GM19035 (cell line): ENCODE data around the gene HCN3.
"Not testable (repeated sequence)": the region's sequence is repeated elsewhere in the genome, so short reads cannot be mapped to it uniquely, and the experiment has no call there.

Source experiments
- ATAC-seq: cut with Tn5 transposase; IDR thresholded peaks from one replicate; pipeline ENCODE4 v1.9.1; 2021; ENCODE audit not compliant: unreplicated experiment

Gene HCN3

GRCh38 chr1:155277070-155277901 lies at the start of gene HCN3:
HCN3 (plus strand) TSS chr1:155277463; CDS start chr1:155277591, 128 bp downstream.
- ATAC-seq: peak; percentile 55

- ATAC-seq: no peak
Observed at GRCh38 chr1:155228096-155228427, 49.2 kb upstream of the HCN3 start.

DNA sequence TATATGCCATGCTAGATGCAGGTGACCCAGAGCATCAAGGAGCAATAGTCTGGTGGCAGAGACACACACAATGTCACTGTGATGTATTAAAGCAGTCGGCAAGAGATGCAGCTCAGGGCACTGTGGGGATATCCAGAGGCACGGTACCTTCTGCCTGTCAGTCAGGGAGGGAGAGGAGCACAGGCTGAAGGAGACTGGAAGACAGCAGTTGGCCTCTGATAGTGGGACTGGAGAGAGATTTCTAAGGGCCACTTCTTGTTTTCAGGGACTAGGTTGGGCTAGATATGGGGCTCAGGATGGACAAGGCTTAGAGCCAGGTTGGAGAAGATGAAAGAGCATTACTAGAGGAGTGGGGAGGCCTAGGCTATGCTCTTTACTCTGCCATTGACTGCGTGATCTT lies 46.0 kb upstream of the HCN3 start:
- not testable (repeated sequence) for ATAC-seq

DNA sequence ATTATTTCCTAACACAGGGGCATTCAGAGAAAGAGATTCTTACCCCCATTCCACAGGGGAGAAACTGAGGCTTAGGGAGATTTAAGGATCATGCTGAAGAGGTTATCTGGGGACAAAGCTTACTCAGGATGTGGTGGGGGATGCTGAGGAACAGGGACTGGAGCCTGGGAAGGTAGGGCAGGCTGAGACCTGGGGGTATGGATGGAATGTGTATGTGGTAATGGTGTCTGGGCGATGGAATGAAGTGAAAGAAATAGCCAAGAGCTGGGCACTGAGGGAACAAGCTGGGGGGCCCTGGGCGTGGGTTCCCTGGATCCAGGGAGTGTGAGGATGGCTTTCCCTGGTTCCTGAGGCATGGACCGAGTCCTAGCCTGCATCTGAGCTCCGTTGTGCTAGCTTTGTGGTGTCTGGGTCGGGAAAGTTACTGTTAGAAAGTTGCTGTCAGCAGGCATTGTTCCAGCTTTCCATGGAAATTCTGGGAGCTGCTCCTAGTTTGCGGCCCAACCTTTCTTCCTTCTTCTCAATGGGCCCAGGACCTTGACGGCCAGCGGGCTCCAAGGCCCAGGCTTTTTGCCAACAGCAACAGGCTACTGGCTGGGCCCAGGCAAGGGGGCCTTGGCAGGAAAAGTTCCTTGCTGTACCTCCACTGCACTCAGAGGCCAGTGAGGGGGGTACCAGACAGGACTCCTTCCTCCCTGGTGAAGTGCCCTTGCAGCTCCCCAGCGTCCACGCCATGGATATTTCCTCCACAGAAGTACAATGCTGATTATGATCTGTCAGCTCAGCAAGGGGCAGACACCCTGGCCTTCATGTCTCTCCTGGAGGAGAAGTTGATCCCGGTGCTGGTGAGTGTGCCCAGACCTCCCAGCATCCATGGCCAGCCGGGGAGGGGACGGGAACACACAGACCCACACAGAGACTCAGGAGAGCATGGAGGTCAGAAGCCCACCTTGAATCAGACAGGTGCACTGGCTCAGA lies 45.0 kb upstream of the HCN3 start:
- ATAC-seq: not testable (repeated sequence)

- not testable (repeated sequence) for ATAC-seq
Observed at GRCh38 chr1:155233502-155233901, 43.8 kb upstream of the HCN3 start.

DNA sequence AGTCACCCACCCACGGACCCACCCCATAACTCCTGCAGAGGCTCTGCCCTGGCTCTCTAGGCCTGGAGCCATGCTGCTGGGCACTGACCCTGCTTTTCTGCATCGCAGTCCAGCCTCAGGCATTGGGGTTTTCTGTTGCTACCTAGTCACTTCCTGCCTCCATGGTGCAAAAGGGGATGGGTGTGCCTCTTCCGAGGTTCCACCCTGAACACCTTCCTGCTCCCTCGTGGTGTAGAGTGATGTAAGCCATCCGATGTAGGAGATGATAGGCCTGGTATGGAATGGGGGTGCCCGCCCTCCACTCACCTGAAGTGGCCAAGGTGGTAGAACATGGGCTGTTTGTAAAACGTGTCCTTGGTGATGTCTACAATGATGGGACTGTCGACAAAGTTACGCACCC lies 41.9 kb upstream of the HCN3 start:
- ATAC-seq: not testable (repeated sequence)

DNA sequence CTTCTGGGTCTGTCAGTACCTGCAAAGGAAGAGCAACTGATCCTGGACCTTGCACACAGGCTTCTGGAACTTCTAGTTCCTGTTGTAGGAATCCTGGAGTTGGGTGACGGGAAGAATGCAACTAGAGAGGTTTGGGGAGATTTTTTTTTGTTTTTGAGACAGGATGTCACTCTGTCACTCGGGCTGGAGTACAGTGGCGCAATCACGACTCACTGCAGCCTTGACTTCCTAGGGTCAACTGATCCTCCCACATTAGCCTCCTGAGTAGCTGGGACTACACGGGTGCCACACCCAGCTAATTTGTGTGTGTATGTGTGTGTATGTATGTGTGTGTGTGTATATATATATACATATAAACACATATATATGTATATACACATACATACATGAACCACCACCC lies 40.8 kb upstream of the HCN3 start:
- ATAC-seq: no peak

DNA sequence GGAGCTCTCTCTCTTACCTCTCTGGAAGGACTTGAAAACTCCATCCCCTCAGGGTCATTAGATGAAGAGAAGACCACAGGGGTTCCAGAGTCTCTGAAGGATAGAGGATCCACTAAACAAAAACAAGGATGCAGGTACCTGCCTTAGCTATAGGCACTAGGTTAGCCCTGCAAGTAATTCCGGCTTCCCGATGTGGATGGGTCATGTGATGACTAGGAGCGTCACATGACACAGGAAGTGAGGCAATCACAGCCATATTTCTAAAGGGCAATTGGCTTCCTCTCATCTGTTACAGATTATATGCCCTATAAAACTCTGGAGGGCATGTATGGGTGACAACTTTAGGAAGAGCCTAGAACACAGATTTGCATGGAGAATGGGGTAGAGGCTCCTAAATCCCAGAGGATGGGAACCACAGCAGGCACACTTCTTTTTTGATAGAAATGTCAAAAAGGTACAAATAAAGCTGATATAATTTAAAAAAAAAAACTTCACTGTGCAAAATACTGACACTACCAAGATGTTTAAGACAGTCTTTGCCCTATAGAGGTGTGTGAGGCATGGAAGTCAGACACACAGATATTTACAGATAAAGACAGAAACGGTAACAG lies 36.1 kb upstream of the HCN3 start:
- ATAC-seq: no peak

DNA sequence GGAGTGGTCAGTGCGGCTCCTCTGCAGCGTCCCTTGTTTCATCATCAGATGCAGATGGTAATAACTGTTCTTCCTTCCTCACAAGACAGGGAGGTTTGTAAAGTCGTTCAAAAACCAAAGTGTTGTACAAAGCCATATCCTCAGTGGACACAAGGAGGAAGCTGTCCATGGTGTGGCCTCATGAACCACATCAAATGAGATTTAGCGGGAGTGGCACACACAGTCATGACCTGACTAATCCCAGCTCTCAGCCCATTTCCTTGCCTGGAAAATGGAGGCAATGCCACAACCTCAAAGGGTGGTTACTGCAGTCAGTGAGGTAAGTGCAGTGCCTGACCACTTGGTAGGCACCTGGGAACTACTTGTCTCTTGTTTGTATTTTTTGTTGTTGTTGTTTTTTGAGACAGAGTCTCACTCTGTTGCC lies 35.4 kb upstream of the HCN3 start:
- ATAC-seq: no peak

- ATAC-seq: no peak
Observed at GRCh38 chr1:155242805-155243358, 34.4 kb upstream of the HCN3 start.

- ATAC-seq: peak; percentile 91
Observed at GRCh38 chr1:155244368-155245162, 32.7 kb upstream of the HCN3 start.

DNA sequence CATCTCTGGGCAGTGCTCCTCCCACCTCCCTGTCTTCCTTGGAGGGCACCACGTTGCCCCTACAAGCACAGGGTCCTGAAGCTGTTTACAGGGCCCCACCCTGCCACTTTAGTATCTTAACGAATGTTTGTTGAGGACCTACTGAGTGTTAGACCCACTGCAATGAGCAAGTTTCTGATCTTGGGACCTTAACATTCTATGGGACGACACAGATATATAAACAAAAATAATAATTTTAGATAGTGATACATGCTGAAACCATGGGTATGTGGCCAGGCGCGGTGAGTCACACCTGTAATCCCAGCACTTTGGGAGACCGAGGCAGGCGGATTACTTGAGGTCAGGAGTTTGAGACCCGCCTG lies 32.1 kb upstream of the HCN3 start:
- no peak for ATAC-seq

DNA sequence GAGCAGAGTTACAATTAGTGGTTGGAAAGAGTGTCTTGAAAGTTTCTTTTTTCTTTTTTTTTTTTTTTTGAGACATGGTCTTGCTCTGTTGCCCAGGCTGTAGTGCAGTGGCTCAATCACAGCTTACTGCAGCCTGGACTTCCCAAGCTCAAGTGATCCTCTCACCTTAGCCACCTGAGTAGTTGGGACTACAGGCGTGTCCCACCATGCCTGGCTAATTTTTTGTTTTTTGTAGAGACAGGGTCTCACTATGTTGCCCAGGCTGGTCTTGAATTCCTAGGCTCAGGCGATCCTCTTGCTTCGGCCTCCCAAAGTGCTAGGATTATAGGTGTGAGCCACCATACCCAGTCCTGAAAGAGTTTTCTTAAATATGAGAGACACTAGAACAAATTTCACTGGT lies 30.5 kb upstream of the HCN3 start:
- not testable (repeated sequence) for ATAC-seq

GRCh38 chr1:155247667-155248553 lies 29.4 kb upstream of the HCN3 start:
- ATAC-seq: no peak

- peak; percentile 5 for ATAC-seq
Observed at GRCh38 chr1:155250246-155250632, 27.0 kb upstream of the HCN3 start.

- ATAC-seq: peak; percentile 86
Observed at GRCh38 chr1:155250633-155251449, 26.4 kb upstream of the HCN3 start.

DNA sequence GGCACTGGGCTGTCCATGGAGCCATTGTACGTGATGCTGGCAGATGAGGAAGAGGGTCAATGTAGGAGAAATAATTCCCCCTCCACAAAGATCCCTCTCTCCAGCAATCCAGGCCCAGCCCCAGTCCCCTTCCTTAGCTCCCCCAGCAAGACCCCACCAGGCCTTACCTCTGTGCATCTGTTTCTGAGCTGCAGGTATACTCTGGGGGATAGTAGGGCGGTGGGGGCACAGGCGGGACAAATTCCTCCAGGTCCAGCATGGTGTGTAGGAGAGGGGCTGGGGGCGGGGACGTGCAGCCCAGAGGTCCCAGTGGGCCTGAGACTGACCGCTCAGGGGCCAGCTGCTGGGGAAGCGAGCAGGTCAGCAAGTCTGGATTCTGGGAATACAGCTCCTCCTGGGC lies 25.7 kb upstream of the HCN3 start:
- ATAC-seq: no peak

- ATAC-seq: no peak
Observed at GRCh38 chr1:155253208-155253607, 24.1 kb upstream of the HCN3 start.

DNA sequence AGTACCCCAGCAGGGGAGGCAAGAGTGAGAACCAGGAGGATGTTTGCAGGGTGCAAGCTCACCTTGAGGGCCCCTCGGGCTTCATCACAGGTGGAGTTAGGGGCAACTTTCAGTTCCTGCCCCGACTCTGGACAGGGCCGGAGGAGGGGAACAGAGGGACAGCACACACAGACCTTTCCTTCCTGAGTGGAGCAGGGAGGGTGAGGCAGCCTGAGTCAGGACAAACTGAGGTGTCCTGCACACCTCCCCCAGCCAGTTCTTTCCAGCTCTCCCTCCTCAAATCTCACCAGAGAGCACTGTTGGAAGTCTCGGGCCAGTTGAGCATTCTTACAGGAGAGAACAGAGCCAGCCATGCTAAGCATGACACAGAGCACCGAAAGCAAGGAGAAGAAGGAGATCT lies 23.5 kb upstream of the HCN3 start:
- no peak for ATAC-seq
